Activated CD8-positive, alpha-beta T cell treated with anti-CD3 and anti-CD28 coated beads, Interleukin-2, amount 10 ng/mL, durations not matched to agents 7 days and 5 days (primary cell): ENCODE data around the gene SPRR4. TPM values are rescaled to one million over a fixed set of nuclear protein-coding genes. Genes with fewer than 3 reads are reported as not detected.

ENCODE experiments used
- ATAC-seq: fragments of 150-1000 bp; cut with Tn5 transposase; one replicate; pipeline ENCODE4 v1.10.0; 2021; ENCODE audit warnings: moderate library complexity
- CTCF ChIA-PET: fragments of 350-600 bp; sonication (Branson Sonifier 250); formaldehyde crosslinking; loops from one replicate; lab custom pipeline; 2021; ENCODE audit warnings: antibody characterized with exemption; lab: Charles Lee
- POLR2A ChIA-PET: fragments of 350-600 bp; sonication (Branson Sonifier 250); formaldehyde crosslinking; loops from one replicate; lab custom pipeline; 2021; ENCODE audit warnings: antibody characterized with exemption; lab: Charles Lee
- DNase-seq: peaks from one replicate; pipeline ENCODE4 v3.0.0-alpha.2; 2020
- H3K27ac Mint-ChIP-seq: one replicate; pipeline ENCODE4 v1.8.0; 2021; ENCODE audit warnings: mild to moderate bottlenecking, mixed read lengths
- H3K27me3 Mint-ChIP-seq: one replicate; pipeline ENCODE4 v1.8.0; 2021; ENCODE audit warnings: low read depth, mixed read lengths
- H3K36me3 Mint-ChIP-seq: one replicate; pipeline ENCODE4 v1.8.0; 2021; ENCODE audit warnings: low read depth, mixed read lengths
- H3K4me1 Mint-ChIP-seq: one replicate; pipeline ENCODE4 v1.8.0; 2021; ENCODE audit warnings: low read depth, mixed read lengths
- H3K4me3 Mint-ChIP-seq: one replicate; pipeline ENCODE4 v1.8.0; 2021; ENCODE audit warnings: mild to moderate bottlenecking, mixed read lengths
- H3K9me3 Mint-ChIP-seq: one replicate; pipeline ENCODE4 v1.8.0; 2022; ENCODE audit warnings: mixed read lengths; ENCODE audit not compliant: insufficient read depth
- total RNA-seq, 2 experiments: library from RNA; stranded (reverse); gene quantifications; one replicate each; pipeline ENCODE4 v1.2.3, GENCODE V29; 2021

The SPRR4 gene
- total RNA-seq, 2 experiments from 2014 or later: not detected

DNA sequence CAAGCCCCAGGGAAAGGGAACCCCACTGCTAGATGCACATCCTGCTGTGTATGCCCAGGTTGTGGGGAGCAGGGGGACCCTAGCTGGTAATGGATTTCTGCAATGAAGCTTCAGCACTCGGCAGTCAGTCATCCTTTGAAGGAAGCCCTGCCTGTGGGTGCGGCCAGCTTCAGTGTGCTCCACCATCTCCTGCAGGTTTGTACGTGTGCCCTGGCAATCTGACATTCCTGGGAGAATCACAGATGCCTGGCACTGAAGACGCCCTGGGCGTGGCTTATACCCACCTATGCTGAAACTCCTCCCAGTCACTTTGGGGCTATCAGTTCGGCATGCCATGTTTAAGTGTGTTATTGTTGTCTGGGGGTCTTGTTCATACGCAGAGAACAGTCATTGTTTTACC is 16.7 kb upstream of the SPRR4 start:
- Mint-ChIP-seq H3K9me3 (no peaks in the 10 kb centered on the region), H3K4me1 (no peaks in the 10 kb centered on the region), H3K27me3 (no peaks in the 10 kb centered on the region), H3K4me3 (no peak overlapping the region), H3K27ac (no peak overlapping the region), H3K36me3 (no peaks in the 10 kb centered on the region)
- ATAC-seq: no peak
- POLR2A ChIA-PET: no interaction called here
- CTCF ChIA-PET: no interaction called here
- no peak for DNase-seq

DNA sequence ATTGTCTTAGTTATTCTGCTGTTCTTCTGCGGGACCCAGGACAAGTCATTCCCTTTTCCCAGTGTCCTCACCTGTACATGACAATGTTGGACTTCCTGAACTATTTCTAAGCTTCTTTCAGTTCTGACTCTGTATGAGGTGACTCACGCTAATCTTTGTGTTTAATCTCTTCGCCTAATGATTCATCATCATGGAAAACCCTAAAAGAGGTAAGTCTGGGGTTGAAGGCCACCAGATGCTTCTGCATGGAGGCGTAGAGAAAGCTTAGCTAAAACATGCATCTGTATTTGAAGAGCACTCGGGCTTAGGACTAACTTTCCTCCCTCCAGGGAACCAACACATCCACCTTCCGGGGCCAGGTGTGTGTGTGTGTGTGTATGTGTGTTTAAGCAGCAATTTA is 16.0 kb upstream of the SPRR4 start:
- Mint-ChIP-seq H3K27me3 (no peaks in the 10 kb centered on the region), H3K27ac (no peak overlapping the region), H3K9me3 (no peaks in the 10 kb centered on the region), H3K4me1 (no peaks in the 10 kb centered on the region), H3K36me3 (no peaks in the 10 kb centered on the region), H3K4me3 (no peak overlapping the region)
- POLR2A ChIA-PET: no interaction called here
- ATAC-seq: no peak
- CTCF ChIA-PET: no interaction called here
- no peak for DNase-seq

DNA sequence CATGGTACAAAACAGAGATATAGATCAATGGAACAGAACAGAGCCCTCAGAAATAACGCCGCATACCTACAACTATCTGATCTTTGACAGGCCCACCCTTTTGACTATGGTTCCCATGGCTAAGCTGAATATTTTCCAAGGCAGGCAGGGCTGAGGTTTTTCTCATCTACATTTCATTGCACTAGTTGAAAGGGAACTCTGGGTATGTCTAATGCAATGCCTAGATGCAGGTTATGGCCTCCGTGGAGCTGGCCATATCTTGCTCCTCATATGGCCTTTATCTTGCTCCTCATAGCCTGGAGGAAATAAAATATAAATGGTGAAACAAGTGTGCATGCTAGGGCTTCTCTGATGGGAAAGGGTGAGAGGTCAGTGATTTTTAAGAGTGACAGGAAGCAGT is 12.9 kb upstream of the SPRR4 start:
- no peak overlapping the region for H3K27ac Mint-ChIP-seq
- H3K4me1 Mint-ChIP-seq: no peaks in the 10 kb centered on the region
- ChIA-PET POLR2A (no interaction called here), CTCF (no interaction called here)
- H3K27me3 Mint-ChIP-seq: no peaks in the 10 kb centered on the region
- H3K4me3 Mint-ChIP-seq: no peak overlapping the region
- H3K36me3 Mint-ChIP-seq: no peaks in the 10 kb centered on the region
- no peak for ATAC-seq
- DNase-seq: no peak
- no peaks in the 10 kb centered on the region for H3K9me3 Mint-ChIP-seq

DNA sequence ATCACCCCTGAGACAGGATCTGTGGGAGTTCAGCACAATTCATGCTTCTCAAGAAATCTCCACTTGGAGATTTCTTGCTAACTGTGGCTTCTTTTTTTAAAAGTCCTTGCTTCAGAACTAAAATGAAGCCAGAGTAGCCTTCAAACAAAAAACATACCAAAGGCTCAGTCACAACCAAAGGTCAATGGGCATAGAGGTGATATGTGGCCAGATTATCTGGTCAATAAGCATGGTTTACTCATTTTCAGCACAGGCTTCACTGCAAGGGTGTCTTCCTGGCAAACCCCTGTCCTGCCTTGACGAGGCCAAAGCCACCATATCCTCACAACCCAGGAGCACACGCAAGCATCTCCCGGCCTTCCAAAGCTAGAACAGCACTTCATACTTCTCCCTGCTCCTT is 11.2 kb upstream of the SPRR4 start:
- ATAC-seq (no peak), DNase-seq (no peak)
- Mint-ChIP-seq H3K27ac (no peak overlapping the region), H3K9me3 (no peaks in the 10 kb centered on the region), H3K4me3 (no peak overlapping the region), H3K4me1 (no peaks in the 10 kb centered on the region), H3K36me3 (no peaks in the 10 kb centered on the region), H3K27me3 (no peaks in the 10 kb centered on the region)
- ChIA-PET POLR2A (no interaction called here), CTCF (no interaction called here)

DNA sequence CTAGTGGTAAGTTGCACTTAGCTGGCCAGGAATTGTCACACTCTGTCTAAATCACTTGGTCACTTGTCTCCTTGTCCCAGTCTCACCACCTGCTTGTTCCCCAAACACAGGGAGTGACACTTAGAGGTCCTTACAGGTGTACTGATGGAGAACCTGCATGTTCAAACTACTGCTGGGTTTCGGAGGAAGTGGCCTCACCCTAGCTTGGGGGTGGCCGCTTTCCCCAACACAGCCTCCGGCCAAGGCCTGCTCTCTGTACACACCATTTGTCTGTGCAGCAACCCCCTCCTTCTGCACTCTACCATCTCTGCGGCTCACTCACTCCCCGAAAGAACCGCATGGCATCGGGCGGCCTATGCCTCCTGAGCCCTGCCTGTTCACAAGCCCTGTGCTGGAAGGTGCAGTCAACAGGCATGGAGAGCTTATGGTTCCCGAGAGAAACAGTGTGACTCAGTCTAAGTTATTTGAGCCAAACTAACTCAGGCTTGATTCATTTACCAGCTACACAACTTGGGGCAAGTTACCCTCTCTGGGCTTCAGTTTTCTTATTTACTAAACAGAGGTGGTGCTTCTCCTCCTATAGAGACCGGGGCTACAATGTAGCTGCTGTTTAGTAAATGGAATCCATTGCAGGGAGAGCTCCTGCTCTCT is 10.5 kb upstream of the SPRR4 start:
- DNase-seq (no peak), ATAC-seq (no peak)
- no peak overlapping the region for H3K4me3 Mint-ChIP-seq
- H3K27ac Mint-ChIP-seq: no peak overlapping the region
- H3K4me1 Mint-ChIP-seq: no peaks in the 10 kb centered on the region
- ChIA-PET CTCF (no interaction called here), POLR2A (no interaction called here)
- H3K36me3 Mint-ChIP-seq: no peaks in the 10 kb centered on the region
- H3K27me3 Mint-ChIP-seq: no peaks in the 10 kb centered on the region
- no peaks in the 10 kb centered on the region for H3K9me3 Mint-ChIP-seq

DNA sequence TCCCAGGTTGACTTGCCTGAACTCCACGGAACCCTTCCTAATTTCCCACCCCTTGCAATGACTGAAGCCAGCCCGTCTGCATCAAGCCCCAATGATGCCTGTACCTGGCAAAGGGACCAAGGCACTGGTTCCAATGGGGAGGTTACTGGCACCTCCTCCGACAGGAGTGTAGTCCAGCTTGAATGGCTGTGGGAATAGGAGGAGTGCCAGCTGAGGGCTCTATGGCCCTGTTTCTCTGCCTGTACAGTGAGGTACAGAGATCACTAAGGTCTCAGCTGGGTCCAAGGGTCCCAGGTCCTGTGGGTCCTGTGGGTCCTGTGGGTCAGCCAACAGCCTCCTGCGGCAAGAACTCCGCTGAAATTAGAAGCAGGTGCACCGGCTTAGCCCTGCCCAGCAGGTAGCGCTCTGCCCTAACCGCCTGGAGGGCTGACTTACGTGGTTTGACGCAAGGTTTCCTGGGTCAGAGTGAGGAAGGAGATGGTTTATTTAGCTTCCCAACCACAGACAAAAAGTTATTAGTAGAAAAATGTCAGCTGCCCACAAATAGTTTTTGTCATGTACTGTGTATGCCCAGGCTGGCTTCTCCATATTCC is 9.9 kb upstream of the SPRR4 start:
- no peaks in the 10 kb centered on the region for H3K4me1 Mint-ChIP-seq
- POLR2A ChIA-PET: no interaction called here
- no peak for DNase-seq
- no peak overlapping the region for H3K4me3 Mint-ChIP-seq
- CTCF ChIA-PET: no interaction called here
- no peak overlapping the region for H3K27ac Mint-ChIP-seq
- no peaks in the 10 kb centered on the region for H3K9me3 Mint-ChIP-seq
- no peaks in the 10 kb centered on the region for H3K36me3 Mint-ChIP-seq
- no peaks in the 10 kb centered on the region for H3K27me3 Mint-ChIP-seq
- ATAC-seq: no peak

DNA sequence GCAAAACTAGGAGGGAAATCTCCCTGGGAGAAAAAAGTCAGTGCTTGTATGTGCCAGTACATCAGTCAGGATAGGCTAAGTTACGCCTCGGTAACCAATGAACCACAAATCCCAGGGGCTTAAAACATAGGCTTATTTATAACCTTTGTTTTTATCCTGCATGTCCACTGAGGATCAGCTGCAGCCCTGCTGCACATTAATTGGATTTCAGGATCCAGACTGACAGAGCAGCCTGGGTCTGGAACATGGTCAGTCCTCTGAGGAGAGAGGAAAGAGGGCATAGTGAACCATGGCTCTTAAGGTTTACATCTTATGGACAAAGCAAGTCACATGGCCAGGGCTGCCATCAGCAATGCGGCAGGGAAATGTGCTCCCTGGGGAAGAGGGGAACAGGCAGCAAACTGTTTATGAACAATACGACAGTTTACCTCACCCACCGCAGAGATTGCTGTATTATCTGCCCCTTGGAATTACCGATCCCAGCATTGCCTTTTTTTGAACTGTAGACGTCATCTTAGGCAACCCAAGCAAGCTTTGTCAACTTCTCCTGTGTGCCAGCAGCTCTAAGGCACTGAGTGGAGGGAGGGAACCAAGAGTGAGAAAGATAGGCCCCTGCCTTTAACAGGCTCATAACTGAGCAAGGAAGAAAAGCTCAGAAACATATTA is 9.1 kb upstream of the SPRR4 start:
- DNase-seq: no peak
- Mint-ChIP-seq H3K36me3 (no peaks in the 10 kb centered on the region), H3K4me1 (no peaks in the 10 kb centered on the region), H3K4me3 (no peak overlapping the region), H3K27ac (no peak overlapping the region), H3K27me3 (no peaks in the 10 kb centered on the region), H3K9me3 (no peaks in the 10 kb centered on the region)
- CTCF ChIA-PET: no interaction called here
- POLR2A ChIA-PET: no interaction called here
- ATAC-seq: no peak

DNA sequence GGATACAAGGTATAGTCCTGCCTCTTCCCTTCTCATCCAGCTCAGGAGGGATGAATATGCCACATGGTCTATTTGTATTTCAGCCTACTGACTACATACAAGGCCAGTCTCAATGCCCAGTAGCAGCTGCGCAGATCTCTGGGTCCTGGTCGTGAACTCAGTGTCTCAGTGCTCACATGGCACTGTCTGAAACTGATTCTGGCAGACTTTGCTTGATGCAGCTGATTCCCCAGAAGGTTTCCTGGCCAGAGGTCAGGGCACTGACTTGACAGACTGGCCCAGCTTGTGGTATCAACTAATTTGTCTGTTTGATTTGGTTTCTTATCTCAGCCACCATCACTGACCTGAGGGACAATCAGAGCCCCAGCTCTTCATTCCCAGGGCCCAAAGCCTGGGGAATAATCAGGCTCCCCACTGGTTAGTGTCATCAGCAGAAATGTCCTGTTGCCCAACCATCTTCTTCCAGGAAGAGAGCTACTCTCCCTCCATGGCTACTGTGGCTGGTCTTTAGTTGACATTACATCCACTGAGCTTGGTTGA is 7.5 kb upstream of the SPRR4 start:
- ATAC-seq (no peak), DNase-seq (no peak)
- no peaks in the 10 kb centered on the region for H3K4me1 Mint-ChIP-seq
- H3K27ac Mint-ChIP-seq: no peak overlapping the region
- no peak overlapping the region for H3K4me3 Mint-ChIP-seq
- POLR2A ChIA-PET: no interaction called here
- H3K9me3 Mint-ChIP-seq: no peaks in the 10 kb centered on the region
- no peaks in the 10 kb centered on the region for H3K27me3 Mint-ChIP-seq
- no peaks in the 10 kb centered on the region for H3K36me3 Mint-ChIP-seq
- CTCF ChIA-PET: no interaction called here

DNA sequence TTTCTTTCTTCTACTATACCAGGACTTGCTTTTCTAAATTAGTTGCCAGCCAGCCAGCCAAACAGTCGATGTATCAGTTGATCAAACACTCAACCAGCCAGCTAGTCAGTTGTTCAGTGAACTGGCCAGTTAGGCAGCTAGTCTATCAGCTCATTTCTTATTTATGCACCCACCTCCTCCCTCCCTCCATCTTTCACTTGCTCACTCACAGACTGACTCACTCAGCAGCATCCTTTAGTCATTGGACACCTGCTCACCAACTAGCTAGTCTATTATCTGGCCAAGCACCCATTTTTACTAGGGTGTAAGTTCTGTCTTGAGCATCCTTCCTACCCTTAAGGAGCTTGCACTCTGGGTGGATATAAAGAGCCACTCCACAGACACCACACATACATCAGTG is 5.9 kb upstream of the SPRR4 start:
- H3K36me3 Mint-ChIP-seq: no peaks in the 10 kb centered on the region
- H3K9me3 Mint-ChIP-seq: no peaks in the 10 kb centered on the region
- ATAC-seq: no peak
- CTCF ChIA-PET: no interaction called here
- H3K27me3 Mint-ChIP-seq: no peaks in the 10 kb centered on the region
- no peak overlapping the region for H3K4me3 Mint-ChIP-seq
- no peaks in the 10 kb centered on the region for H3K4me1 Mint-ChIP-seq
- POLR2A ChIA-PET: no interaction called here
- DNase-seq: no peak
- H3K27ac Mint-ChIP-seq: no peak overlapping the region

DNA sequence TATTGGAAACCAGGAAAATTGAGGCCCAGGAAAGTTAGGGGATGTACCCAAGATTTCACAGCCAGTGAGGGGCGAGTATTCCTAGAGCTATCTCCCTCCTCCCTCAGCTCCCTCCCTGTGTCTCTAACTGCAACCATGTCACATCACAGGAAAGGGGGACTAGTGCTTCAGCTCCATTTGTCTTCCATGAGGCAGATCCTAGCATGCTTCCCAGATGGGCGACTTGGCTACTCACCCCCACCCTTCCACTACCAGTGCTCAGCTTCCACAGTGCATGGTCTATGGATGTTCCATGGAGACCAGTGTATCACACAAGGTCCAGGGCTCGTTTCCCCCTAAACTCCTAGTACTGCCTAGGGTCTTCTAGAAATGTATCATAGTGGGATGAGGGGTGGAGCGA is 4.6 kb upstream of the SPRR4 start:
- H3K4me1 Mint-ChIP-seq: no peaks in the 10 kb centered on the region
- ChIA-PET POLR2A (no interaction called here), CTCF (no interaction called here)
- H3K9me3 Mint-ChIP-seq: no peaks in the 10 kb centered on the region
- no peaks in the 10 kb centered on the region for H3K27me3 Mint-ChIP-seq
- no peak for ATAC-seq
- H3K4me3 Mint-ChIP-seq: no peak overlapping the region
- H3K36me3 Mint-ChIP-seq: no peaks in the 10 kb centered on the region
- H3K27ac Mint-ChIP-seq: no peak overlapping the region
- no peak for DNase-seq

DNA sequence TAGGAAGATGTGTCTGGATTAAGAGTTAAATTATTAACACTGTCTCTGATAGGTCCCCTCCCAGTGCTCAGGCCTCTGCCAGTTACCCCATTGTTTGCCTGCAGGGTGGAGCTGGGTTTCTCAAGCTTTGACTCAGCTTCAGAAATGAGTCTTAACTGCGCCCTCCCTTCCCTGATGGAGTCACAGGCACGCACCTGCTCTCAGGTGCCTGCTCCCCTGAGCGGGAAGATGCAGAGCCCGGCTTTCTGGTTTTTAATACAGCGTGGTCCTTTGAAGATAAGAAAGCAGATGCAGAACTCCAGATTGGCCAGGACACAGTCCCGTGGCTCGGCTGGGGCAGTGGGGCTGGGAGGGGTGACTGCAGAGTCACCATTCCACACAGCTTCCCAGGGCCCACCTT is 3.2 kb upstream of the SPRR4 start:
- Mint-ChIP-seq H3K36me3 (no peaks in the 10 kb centered on the region), H3K4me3 (no peak overlapping the region), H3K27ac (no peak overlapping the region), H3K9me3 (no peaks in the 10 kb centered on the region), H3K27me3 (no peaks in the 10 kb centered on the region), H3K4me1 (no peaks in the 10 kb centered on the region)
- ATAC-seq (no peak), DNase-seq (no peak)
- POLR2A ChIA-PET: no interaction called here
- CTCF ChIA-PET: no interaction called here

DNA sequence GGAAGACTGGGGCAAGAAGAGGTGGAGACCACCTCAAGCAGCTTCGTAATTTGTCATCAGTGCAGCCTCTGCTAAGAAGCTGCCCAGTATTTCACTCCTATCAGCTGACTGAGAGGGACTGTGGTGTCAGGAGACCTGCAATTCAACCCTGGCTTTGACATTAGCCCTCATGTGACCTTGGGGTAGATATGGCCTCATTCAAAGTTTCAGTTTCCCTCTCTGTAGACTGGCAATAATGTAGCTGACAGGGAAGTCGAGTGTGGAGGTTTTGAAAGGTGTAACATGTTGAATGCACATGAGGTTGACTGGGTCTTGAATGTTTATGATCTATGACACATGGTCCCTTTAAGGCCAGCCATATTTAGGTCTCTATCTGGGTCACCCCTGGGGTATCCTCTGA is 2.2 kb upstream of the SPRR4 start:
- Mint-ChIP-seq H3K36me3 (no peaks in the 10 kb centered on the region), H3K9me3 (no peaks in the 10 kb centered on the region), H3K27me3 (no peaks in the 10 kb centered on the region), H3K4me3 (no peak overlapping the region), H3K27ac (no peak overlapping the region), H3K4me1 (no peaks in the 10 kb centered on the region)
- ATAC-seq (no peak), DNase-seq (no peak)
- POLR2A ChIA-PET: no interaction called here
- CTCF ChIA-PET: no interaction called here
